ENCODE results near the gene TREH. TPM values are rescaled to one million over a fixed set of nuclear protein-coding genes. Genes with fewer than 3 reads are reported as not detected.

The TREH gene
- polyA plus RNA-seq, 3 donors from 2014 or later = not detected

- Mint-ChIP-seq H3K4me1 (peaks cover 26 to 27% of the 10 kb centered on the region in 2 donors), H3K27ac (peak overlapping the region in 5 of 6 donors; percentile 80 to 92 (median 90)), H3K4me3 (peak overlapping the region; percentile 81 to 92 (median 82)), H3K36me3 (peaks cover 0 to 3% (median 0%) of the 10 kb centered on the region in 3 donors), H3K27me3 (ENCODE audit: low read depth in 3 of 3) (peaks cover 9 to 21% (median 20%) of the 10 kb centered on the region in 3 donors), H3K9me3 (peaks cover 0 to 1% (median 0%) of the 10 kb centered on the region in 6 donors)
- peak; percentile 41 to 45 (median 41) for DNase-seq
Observed at GRCh38 chr11:118609380-118610224, 69.8 kb downstream of the TREH start.

- DNase-seq = peak; percentile 87 to 88 (median 88)
- Mint-ChIP-seq H3K9me3 (peaks cover 0 to 1% (median 0%) of the 10 kb centered on the region in 6 donors), H3K4me3 (peak overlapping the region; percentile 75 to 92 (median 82)), H3K27ac (peak overlapping the region in 5 of 6 donors; percentile 80 to 92 (median 90)), H3K27me3 (ENCODE audit: low read depth in 3 of 3) (peaks cover 9 to 20% (median 18%) of the 10 kb centered on the region in 3 donors), H3K36me3 (peaks cover 0 to 3% (median 0%) of the 10 kb centered on the region in 3 donors), H3K4me1 (peaks cover 26 to 27% of the 10 kb centered on the region in 2 donors)
Observed at GRCh38 chr11:118608360-118609227, 70.9 kb downstream of the TREH start.

GRCh38 chr11:118607401-118608359 is 71.8 kb downstream of the TREH start, which contains the start of gene PHLDB1:
Gene PHLDB1, plus strand, starts transcription at chr11:118607615. Its CDS starts 6,222 bp downstream, at chr11:118613837.
- Mint-ChIP-seq H3K4me3 (peak within 1 kb of the TSS; percentile 75 to 92 (median 82)), H3K9me3 (peaks cover 0 to 1% (median 0%) of the 10 kb centered on the region in 6 donors), H3K27ac (peak within 1 kb of the TSS; percentile 49 to 92 (median 85)), H3K27me3 (ENCODE audit: low read depth in 3 of 3) (peaks cover 9 to 20% (median 14%) of the 10 kb centered on the region in 3 donors), H3K36me3 (peaks cover 3% of the 10 kb centered on the region in 3 donors), H3K4me1 (peaks cover 26 to 27% of the 10 kb centered on the region in 2 donors)
- peak; percentile 38 to 45 (median 44) for DNase-seq

Other genes with a start within 250 kb of the TREH start
- 10 to 100 TPM in 1 of 3 donors, 1 to 10 TPM in 2; 3.2 to 22.5 (median 6.6) TPM for gene KMT2A, start 243.2 kb downstream of the TREH start, polyA plus RNA-seq
- gene TTC36, start 152.2 kb downstream of the TREH start, polyA plus RNA-seq = under 1 TPM; 0.37 to 0.50 (median 0.50) TPM
- 10 to 100 TPM in 2 of 3 donors, 1 to 10 TPM in 1; 9.6 to 16.8 (median 10.8) TPM for gene TMEM25, start 148.5 kb downstream of the TREH start, polyA plus RNA-seq
- 1 to 10 TPM; 5.9 to 8.1 (median 7.4) TPM for gene IFT46, start 113.7 kb downstream of the TREH start, polyA plus RNA-seq
- gene ARCN1, start 107.2 kb downstream of the TREH start, polyA plus RNA-seq = 100 to 1,000 TPM in 2 of 3 donors, 10 to 100 TPM in 1; 99.9 to 164 (median 157) TPM
- gene PHLDB1, start 72.0 kb downstream of the TREH start, polyA plus RNA-seq = under 1 TPM in 1 of 3 donors, not detected in 2; 0.17 TPM
- 100 to 1,000 TPM in 1 of 3 donors, 10 to 100 TPM in 2; 61.4 to 124 (median 90.2) TPM for gene DDX6, start 111.5 kb upstream of the TREH start, polyA plus RNA-seq
- under 1 TPM in 2 of 3 donors, not detected in 1; 0.05 to 0.30 TPM for gene CXCR5, start 204.2 kb upstream of the TREH start, polyA plus RNA-seq
- gene BCL9L, start 246.3 kb upstream of the TREH start, polyA plus RNA-seq = 10 to 100 TPM in 1 of 3 donors, 1 to 10 TPM in 1, not detected in 1; 2.2 to 10.5 TPM